ENCODE measurements around the gene TMEM190.

DNA sequence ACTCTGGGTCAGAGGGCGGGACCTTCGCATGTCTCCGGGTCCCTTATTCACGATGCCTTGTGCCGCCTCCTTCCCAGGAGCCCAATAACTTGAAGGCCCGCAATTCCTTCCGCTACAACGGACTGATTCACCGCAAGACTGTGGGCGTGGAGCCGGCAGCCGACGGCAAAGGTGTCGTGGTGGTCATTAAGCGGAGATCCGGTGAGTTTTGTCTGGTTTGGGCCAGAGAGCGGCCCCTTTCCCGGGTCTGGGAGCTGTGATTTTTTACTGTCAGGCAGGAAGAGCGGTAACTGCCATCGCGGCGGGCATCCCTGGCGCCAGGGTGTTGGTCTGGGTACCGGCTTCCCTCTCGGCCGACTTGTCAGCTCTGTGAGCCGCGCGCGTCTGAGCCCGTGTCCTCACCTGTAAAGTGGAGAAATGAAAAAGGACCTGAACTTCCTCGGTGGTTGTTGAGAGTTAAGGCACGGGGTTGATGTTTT, 9.9 kb downstream of the TMEM190 start:
- TF ChIP-seq, protein P1, sequence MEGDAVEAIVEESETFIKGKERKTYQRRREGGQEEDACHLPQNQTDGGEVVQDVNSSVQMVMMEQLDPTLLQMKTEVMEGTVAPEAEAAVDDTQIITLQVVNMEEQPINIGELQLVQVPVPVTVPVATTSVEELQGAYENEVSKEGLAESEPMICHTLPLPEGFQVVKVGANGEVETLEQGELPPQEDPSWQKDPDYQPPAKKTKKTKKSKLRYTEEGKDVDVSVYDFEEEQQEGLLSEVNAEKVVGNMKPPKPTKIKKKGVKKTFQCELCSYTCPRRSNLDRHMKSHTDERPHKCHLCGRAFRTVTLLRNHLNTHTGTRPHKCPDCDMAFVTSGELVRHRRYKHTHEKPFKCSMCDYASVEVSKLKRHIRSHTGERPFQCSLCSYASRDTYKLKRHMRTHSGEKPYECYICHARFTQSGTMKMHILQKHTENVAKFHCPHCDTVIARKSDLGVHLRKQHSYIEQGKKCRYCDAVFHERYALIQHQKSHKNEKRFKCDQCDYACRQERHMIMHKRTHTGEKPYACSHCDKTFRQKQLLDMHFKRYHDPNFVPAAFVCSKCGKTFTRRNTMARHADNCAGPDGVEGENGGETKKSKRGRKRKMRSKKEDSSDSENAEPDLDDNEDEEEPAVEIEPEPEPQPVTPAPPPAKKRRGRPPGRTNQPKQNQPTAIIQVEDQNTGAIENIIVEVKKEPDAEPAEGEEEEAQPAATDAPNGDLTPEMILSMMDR (IDR thresholded peaks at IDR 0.05; ENCODE audit: extremely low read depth in 1 of 2, insufficient read depth in 1 of 2, low read depth in 1 of 2, low read length in 2 of 2): no peak
- TF ChIP-seq MYC (IDR thresholded peaks at IDR 0.05; ENCODE audit: low read depth, low read length): no peak

Measured in endothelial cell of umbilical vein (primary cell).